RPMI8226 (cell line): Measurements from ENCODE around the gene SUN1.
"Not testable (repeated sequence)": the region's sequence is repeated elsewhere in the genome, so short reads cannot be mapped to it uniquely, and the experiment has no call there.

Experiments used
- DNase-seq: peaks from one replicate; pipeline ENCODE4 v3.0.0-alpha.2; 2015

Gene SUN1

DNA sequence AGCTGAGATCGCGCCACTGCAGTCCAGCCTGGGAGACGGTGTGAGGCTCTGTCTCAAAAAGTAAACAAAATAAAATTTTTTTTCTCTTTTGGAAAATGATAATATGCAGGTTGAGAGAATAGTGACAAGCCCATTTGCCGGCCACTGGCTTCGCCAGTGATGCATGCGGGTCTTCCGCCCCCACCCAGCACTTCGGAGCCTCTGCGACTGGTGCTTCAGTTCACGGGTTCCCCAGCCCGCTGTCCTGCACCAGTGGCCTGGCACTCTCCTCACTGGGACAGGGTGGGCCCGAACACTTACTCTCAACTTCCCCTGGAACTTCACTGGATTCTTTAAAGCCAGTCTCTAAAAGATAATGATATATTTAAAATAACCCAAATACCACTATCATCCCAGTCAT lies 2.7 kb downstream of the SUN1 start:
- no peak for DNase-seq

DNA sequence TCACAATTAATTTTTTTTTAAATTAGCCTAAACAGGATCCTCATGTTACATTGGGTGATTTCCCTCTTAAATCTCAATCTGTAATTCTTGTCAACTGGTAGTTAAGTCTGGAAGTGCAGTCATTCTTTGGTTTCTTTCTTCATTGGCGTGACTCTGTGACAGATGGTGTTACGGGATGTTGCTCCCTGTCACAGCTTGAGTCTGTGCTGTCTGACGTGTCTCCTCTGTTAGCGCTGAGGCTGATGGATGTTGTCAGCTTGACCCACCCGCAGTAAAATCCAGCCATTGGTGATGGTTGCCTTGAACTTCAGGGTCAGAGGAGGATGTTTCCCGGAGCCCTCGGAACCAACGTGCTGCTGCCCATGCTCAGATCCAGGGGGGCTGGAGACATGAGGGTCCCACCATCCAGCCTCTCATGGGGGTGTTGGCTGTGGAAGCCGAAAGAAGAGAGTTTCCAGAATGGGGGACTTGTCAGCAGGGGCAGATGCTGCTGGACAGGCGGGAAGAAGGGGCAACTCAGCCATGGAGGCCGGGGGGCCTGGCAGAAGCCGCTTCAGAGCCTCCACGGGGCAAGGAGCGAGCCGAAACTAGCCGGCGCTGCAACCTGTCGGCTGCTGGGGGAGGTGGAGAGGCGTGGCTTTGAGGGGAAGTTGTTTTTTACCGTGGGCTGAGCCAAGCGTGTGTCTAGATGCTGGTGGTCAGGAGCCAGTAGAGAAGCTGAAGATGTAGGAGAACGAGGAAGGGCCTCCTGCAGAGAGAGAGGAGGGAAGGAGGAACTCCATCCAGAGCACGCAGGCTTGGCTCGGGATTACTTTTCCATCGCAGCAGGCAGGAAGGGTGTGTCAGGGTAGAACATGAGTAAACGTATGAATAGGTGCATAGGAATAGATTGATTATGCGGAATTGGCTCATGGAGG lies 3.5 kb downstream of the SUN1 start:
- no peak for DNase-seq

DNA sequence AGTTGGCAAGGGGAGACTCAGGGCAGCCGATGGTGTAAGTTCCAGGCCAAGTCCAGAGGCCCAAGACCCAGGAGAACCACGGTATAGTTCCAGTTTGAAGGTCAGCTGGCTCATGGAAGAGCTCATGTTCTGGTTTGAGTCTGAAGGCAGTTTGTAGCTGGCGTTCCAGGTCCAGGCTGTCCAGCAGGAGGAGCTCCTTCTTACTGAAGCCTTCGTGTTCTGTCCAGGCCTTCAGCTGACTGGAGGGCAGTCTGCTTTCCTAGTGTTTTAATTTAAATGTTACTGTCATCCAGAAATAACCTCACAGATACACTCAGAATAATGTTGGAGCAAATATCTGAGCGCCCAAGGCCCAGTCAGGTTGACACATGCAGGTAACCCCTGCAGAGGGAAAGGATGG lies 4.2 kb downstream of the SUN1 start:
- DNase-seq: no peak

DNA sequence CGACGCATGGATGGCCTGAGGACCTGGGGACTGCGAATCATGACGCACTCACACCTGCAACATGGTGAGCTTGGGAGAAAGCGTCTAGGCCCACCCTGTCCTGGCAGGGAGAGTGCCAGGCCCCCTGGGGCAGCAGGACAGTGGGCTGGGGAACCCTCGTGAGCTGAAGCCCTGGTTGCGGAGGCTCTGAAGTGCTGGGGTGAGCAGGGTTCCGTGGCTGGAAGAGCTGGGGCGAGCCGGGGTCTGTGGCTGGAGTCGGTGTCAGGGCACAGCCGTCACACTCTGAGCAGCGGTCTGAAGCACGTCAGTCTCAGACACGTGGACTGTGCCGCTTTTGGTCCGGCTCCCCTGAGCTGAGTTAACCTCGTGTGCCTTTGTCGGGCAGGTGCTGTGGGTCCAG lies 4.7 kb downstream of the SUN1 start:
- no peak for DNase-seq

DNA sequence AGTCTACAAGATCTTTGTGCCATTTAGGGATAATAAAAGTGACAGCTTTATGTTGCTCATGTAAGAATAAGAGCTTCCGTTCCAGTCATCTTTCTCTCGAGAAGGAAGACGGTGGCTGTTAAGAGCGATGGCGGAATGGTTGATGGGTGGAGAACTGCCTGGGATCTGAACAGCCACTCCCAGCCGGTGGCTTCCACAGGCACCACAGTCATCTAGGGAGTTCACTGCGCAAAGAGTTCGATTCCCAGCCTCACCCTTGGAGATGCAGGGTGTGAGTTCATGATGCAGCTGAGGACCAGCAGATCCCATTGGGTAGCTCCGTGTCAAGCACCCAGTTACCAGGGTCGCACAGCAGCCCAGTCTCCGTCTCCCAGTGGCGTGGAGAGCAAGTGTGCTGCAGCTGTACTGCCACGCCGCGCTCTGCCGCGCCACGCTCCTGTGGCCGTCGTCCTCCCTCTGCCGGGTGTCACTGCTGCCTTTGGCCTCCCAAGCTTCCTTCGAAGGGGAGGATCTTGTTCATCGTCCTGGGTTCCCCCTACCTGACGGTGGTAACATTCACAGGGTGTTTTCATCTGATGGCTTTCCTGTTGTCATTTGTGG lies 7.8 kb downstream of the SUN1 start:
- no peak for DNase-seq

DNA sequence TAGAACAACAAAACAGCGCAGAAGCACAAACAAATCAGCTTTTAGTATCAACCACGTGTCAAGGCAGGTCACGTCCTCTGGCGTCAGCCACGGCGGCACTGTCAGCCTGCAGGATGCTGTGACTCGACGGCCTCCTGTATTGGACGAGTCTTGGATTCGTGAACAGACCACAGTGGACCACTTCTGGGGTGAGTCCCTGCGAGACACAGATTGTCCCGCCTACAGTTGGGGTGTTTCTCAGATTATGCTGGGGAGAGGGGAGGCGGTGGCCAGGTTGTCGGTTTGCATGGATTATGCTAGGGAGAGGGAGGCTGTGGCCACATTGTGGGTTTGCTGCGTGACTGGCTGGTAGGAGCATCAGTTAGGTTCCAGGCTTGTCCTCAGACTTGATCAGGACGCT lies 9.7 kb downstream of the SUN1 start:
- DNase-seq: no peak

DNA sequence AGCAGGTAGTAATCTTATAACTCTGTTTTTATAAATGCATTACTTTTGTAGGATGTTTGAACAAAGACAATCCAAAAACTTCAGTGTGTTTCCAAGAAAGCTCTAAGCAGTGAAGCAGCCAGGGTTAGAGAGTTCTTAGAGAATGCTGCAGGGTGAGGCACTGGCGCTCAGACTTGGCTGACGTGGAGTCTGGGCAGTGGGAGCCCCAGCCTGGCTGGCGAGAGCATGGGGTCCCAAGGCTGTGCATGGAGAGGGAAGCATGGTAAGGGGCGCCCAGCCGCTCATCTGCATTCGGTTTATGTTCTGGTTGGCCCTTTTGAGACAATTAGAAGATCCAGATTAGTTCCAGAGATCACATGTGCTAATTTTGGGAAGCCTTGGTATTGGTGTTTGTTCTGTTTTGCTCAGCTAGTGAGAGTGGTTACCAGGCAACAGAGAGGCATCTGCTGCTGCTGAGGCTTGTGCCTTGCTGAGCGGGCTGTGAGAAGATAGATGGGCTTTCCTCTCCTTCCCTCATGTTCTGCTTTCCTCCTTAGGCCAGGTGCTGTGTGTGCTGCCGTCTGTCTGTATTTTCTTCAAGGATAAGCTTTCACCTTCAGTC lies 10.3 kb downstream of the SUN1 start:
- no peak for DNase-seq

DNA sequence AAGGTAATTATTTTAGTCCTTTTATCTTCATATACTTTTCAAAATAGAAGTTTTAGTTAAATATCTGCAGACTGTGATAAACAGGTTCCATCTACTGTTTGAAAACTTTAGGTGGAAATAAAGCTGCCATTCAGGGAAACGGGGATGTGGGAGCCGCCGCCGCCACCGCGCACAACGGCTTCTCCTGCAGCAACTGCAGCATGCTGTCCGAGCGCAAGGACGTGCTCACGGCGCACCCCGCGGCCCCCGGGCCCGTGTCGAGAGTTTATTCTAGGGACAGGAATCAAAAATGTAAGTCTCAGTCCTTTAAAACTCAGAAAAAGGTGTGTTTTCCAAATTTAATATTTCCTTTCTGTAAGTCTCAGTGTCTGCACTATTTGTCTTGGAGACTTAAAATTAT lies 11.0 kb downstream of the SUN1 start:
- DNase-seq: no peak

DNA sequence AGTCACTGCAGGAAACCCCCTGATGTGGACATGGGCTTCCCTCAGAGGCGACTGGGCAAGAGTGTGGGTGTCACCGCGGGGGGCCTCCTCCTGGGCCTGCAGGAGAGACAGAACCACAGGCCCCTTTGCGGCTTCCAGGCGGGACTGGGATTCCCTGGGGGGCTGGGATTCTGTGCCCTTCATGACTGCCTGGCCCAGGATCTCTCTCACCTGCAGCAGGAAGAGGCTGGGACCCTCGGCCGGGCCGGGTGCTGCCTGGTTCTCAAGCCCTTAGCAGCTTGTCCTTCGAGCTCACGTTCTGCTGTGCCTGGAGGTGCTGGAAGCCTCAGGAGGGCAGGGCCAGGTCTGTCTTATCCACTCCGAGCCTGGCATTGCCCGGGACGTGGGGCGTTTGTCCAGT lies 11.8 kb downstream of the SUN1 start:
- DNase-seq: no peak

DNA sequence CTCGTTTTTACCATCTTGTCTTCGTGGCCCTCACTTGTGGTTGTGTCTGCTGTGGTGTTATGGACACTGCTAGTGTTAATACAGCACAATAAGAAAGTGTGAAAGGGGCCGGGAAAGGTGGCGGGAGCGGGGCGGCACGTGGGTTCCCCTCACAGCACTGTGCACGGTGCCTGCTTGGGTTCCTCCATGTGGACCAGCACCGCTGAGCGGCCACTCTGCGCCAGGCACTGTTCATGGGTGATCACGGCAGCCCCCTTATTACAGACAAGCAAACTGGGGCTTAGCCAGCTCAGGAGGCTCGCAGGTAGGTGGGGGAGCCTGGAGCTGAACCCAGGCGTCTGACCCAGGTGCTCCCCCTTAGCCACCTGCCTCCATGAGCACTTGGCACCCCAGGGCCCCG lies 12.2 kb downstream of the SUN1 start:
- DNase-seq: no peak

DNA sequence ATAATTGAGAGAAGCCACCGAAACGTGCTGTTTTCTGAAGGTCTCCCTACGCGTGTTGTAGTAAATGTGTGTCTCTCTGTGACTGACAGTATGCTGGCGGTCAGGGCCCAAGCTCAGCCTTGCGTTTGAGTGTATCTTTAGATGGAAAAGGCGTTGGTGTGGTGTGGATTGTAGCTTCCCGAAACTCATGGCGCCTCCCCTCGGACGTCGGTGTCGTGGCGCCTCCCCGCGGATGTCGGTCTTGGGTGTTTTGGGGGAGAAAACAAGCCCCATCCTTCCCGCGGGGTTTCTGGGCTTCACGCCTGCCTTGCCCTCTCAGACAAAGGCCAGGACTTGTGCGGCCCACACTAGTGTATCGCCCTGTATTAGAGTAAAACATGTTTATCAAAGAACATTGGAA lies 12.8 kb downstream of the SUN1 start:
- no peak for DNase-seq

DNA sequence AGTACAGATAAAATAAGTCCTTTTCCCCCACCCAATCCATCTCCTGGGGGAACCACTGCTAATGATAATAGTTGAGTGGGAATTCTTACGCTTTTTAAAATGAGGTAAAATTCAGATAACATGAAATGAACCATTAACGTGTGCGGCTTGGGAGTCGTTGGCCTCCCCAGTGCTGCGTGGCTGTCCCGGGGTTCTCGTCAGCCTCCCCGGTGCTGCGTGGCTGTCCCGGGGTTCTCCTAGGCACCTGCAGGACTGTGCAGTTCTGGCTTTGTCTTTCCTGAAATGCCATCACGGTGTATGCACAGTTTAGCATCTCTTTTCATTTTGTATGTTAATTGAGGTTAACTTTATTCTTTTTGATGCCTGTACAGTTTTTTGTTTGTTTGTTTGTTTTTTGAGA lies 13.5 kb downstream of the SUN1 start:
- DNase-seq: no peak

DNA sequence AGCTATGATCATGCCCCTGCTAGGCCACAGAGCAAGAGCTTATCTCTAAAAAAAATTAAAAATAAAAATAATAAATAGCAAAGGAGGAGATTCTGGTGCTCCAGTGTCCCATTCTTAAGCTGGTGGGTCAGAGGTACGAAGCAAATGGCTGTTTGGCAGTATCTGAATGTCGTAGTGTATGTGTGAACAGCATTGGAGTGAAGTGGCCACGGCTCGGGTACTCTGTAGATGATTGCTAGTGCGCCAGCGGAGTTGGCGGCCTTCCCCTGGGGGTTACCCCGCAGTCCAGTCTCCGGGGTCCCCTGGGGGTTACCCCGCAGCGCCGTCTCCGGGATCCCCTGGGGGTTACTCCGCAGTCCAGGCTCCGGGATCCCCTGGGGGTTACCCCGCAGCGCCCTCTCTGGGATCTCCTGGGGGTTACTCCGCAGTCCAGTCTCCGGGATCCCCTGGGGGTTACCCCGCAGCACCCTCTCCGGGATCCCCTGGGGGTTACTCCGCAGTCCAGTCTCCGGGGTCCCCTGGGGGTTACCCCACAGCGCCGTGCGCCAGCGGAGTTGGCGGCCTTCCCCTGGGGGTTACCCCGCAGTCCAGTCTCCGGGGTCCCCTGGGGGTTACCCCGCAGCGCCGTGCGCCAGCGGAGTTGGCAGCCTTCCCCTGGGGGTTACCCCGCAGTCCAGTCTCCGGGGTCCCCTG lies 14.8 kb downstream of the SUN1 start:
- DNase-seq: not testable (repeated sequence)

DNA sequence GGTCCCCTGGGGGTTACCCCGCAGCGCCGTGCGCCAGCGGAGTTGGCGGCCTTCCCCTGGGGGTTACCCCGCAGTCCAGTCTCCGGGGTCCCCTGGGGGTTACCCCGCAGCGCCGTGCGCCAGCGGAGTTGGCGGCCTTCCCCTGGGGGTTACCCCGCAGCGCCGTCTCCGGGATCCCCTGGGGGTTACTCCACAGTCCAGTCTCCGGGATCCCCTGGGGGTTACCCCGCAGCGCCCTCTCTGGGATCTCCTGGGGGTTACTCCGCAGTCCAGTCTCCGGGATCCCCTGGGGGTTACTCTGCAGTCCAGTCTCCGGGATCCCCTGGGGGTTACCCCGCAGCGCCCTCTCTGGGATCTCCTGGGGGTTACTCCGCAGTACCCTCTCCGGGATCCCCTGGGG lies 15.5 kb downstream of the SUN1 start:
- DNase-seq: not testable (repeated sequence)

DNA sequence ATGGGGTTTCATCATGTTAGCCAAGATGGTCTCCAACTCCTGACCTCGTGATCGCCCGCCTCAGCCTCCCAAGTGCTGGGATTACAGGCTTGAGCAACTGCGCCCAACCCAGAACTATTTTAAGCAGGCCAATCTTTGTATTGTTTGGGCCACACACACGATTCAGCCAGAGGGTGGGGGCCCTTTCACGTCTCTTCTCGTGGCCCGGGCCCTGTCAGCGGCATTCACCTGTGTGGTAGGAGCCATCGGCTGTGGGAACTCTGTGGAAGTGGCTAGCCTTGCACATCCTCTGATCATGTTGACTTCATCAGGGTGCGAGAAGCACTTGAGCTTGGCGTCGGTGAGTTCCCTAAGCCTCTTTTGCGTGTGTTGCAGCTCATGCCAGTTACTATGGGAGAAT lies 16.9 kb downstream of the SUN1 start:
- DNase-seq: no peak

DNA sequence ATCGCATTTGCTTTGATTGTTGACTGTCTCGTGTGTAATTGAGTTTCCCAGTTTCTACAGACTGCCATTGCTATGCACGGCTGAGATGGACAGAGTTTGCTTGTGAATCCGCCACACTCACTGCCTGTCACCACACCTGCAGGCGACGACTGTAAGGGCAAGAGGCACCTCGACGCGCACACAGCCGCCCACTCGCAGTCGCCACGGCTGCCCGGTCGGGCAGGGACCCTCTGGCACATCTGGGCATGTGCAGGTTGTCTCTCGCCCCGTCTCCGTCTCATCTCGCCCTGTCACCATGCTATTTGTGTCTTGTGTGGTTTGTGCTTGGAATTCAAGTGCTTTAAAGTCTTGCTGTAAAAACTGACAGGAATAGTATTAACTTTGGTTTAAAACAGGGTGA lies 17.5 kb downstream of the SUN1 start:
- no peak for DNase-seq

DNA sequence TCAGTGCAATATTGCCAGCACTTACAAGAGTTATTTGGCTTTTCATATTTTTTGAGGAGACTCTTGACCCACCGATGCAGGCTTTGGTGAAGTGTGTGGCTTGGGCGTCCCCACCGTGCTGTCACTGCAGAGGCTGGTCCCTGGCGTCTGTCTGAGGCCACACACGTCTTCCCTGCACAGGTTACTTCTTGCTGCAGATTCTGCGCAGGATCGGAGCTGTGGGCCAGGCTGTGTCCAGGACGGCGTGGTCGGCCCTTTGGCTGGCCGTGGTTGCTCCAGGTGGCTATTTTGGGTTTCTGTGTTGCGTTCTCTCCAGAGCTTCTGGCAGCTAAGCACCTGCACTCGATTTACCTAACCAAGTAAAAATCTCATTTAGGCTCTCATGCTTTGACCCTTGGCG lies 18.9 kb downstream of the SUN1 start:
- DNase-seq: no peak

DNA sequence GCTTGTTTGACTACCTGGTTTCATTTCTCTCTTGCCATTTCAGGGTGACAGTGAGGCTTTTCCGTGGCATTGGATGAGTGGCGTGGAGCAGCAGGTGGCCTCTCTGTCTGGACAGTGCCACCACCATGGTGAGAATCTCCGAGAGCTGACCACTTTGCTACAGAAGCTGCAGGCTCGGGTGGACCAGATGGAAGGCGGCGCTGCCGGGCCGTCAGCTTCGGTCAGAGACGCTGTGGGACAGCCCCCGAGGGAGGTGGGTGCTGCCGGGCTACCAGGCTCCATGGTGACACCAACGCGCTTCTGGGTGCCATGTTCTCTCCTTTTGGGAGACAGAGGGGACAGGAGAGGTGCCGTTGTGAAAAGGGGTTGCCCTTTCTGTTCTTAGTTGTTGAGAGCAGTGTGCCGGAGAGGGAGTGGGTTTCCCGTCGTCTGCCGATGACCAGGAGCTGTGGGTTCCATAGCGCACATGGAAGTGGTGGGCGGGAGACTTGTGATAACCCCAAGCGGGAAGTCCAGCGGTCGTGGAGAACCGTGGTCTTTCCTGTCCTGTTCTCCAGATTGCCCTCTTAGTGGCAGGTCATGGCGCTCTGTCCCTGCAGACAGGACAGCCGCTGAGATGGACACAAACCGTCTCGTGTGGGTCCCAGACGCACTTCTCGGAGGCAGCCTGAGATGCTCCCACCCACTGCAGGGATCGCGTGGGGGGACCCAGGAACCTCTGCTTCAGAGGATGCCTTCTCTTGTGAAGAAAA lies 21.3 kb downstream of the SUN1 start:
- DNase-seq: no peak

DNA sequence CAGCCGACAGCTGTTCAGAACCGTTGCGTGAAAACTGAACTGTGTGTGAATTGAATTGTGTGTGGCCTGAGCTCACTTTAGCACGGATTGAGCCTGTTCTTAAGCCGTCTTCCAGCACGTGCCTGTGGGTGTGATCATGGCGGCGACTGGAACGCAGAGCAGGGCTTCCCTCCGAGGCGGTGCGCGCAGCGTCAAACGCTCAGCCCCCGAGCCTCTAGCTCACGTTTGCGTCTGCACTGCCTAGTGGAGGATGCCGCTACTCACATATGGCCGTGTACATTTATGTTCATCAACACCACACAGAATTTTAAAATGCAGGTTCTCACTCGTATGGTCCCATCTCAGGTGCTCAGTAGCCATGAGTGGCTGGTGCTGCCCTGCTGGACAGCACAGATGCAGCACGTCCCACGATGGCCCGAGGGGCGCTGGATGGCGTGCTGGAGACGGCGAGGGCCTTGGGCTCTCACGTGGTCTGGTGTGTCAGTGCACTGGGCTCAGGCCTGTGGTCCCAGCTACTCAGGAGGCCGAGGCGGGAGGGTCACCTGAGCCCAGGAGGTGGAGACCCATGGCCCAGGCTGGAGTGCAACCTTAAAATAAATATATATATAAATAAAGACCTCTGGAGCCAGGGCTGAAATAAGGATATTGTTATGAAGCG lies 22.0 kb downstream of the SUN1 start:
- no peak for DNase-seq

DNA sequence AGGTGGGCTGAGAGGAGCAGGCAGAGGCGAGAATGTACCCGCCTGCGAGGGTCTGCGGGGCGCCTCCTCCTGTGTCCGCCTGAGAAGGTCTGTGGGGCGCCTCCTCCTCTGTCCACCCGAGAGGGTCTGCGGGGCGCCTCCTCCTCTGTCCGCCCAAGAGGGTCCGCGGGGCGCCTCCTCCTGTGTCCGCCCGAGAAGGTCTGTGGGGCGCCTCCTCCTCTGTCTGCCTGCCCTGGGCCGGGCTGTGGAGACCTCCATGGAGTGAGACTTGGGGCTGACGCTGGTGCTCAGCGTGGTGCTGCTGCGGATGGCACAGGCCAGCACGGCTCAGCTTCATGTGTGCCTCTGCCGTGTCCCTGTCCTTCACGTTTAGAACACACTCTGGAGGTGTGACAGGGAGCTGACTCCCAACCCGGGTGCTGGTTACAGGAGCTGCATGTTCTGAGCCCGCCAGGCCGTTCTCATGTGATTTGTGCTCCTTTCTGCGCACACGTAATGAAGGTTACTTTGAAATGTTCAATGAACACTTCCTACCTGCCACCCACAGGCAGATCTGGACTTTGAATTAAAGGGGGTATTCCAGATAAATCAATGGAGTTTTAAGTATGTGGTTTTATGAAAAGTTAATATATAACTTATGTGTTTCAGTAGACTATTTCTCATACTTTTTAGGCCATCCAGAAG lies 23.6 kb downstream of the SUN1 start:
- DNase-seq: no peak

DNA sequence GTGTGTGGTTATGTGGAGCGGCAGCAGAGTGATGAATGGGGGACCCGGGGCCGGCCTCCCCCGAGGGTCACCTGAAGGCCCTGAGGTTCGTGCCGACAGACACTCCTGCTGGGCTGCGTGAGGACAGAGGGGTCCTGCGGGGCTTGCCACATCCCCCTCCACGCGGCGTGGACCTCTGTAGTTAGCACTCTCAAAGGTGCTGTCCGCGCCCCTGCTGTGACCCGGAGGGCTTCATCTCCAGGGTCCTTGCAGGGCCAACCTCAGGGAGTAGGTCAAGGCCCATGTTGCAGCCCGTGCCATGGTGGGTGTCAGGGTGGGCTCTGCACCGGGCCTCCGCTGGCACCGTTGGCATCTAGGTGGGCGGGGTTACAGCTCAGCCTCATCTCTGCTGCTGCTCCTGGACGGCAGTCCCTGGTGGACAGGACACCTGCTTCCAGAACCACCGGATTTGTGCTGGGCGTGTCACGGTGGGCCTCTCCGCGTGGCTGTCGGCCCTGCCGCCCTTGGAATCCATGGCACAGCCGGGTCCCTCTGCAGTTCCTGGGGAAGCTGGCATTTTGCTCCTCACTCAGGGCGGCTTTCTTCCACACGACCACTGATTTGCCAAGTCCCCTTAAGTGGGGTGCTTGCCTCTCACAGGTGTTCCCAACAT lies 24.3 kb downstream of the SUN1 start:
- DNase-seq: no peak
